ENCODE data around the gene DCTD.

DCTD gene

DNA sequence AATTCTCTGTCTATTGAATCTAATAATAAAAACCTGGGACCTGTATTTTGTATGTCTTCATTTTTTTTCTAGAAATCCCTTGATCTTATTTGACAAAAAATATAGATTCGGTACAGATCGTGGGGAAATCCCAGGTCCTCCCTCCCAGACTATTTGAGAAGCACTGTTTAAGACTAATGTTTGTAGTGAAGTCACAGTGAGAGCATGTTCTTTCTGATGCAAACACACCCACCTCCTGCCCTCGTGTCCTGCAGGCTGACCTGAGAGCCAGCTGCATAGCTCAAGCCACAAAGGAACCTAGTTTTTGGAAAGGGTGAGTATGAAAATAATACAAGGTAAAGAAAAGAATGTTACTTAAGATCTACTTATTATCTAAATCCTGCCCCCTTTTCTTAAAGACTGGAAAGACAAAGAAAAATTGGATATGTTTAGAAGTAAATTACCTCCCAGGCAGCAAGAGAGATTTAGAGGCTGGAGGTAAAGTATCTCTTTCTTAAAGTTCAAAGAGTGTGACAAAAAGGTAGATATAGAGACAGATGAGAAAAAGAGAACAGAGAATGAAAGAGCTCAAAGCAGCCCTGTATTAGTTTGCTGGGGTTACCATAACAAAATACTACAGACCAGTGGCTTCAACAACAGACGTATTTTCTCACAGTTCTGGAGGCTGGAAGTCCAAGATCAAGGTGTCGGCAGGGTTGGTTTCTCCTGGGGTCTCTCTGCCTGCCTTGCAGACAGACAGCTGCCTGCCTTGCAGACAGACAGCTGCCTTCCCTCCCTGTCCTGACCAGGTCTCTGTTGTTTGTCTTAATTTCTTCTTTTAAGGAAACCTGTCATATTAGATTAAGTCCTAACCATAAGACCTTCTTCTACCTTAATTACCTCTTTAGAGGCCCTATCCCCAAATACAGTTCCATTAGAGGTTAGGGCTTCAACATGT is 20.4 kb upstream of the DCTD start:
- Histone ChIP-seq H4K20me1 (ENCODE audit: insufficient read depth, low read length) (no peaks in the 10 kb centered on the region), H3F3A (ENCODE audit: insufficient read depth, low read length) (no peaks in the 10 kb centered on the region), H3K27ac (ENCODE audit: low read length) (no peak overlapping the region), H3K9me2 (replicated peaks; ENCODE audit: insufficient read depth, low read length) (no peaks in the 10 kb centered on the region), H3K79me2 (ENCODE audit: low read length) (no peaks in the 10 kb centered on the region), H2AFZ (ENCODE audit: low read length) (peak overlapping the region; percentile 77), H3K4me1 (ENCODE audit: low read length) (no peaks in the 10 kb centered on the region), H3K4me2 (ENCODE audit: low read depth, low read length) (peak overlapping the region; percentile 27; the same call in 1 of the 2 replicates), H3K9me3 (replicated peaks; ENCODE audit: insufficient read depth, low read length) (no peaks in the 10 kb centered on the region), H3K36me3 (replicated peaks; ENCODE audit: insufficient read depth, low read length) (no peaks in the 10 kb centered on the region), H3K4me3 (ENCODE audit: low read length) (no peak overlapping the region), H3K27me3 (replicated peaks; ENCODE audit: insufficient read depth, low read length) (no peaks in the 10 kb centered on the region), H3K9ac (ENCODE audit: low read length) (no peak overlapping the region)
- no peak for DNase-seq
- TF ChIP-seq EZH2 (optimal IDR thresholded peaks at IDR 0.05; ENCODE audit: low read depth, low read length) (no peak), EZH2phosphoT487 (IDR thresholded peaks at IDR 0.05; ENCODE audit: low read length) (no peak)
- TF ChIP-seq, protein P1, sequence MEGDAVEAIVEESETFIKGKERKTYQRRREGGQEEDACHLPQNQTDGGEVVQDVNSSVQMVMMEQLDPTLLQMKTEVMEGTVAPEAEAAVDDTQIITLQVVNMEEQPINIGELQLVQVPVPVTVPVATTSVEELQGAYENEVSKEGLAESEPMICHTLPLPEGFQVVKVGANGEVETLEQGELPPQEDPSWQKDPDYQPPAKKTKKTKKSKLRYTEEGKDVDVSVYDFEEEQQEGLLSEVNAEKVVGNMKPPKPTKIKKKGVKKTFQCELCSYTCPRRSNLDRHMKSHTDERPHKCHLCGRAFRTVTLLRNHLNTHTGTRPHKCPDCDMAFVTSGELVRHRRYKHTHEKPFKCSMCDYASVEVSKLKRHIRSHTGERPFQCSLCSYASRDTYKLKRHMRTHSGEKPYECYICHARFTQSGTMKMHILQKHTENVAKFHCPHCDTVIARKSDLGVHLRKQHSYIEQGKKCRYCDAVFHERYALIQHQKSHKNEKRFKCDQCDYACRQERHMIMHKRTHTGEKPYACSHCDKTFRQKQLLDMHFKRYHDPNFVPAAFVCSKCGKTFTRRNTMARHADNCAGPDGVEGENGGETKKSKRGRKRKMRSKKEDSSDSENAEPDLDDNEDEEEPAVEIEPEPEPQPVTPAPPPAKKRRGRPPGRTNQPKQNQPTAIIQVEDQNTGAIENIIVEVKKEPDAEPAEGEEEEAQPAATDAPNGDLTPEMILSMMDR (IDR thresholded peaks at IDR 0.05; ENCODE audit: low read length), result no peak

- Histone ChIP-seq H3K9me2 (replicated peaks; ENCODE audit: insufficient read depth, low read length) (no peaks in the 10 kb centered on the region), H3K27me3 (replicated peaks; ENCODE audit: insufficient read depth, low read length) (no peaks in the 10 kb centered on the region), H3K4me3 (ENCODE audit: low read length) (no peak overlapping the region), H3F3A (ENCODE audit: insufficient read depth, low read length) (no peaks in the 10 kb centered on the region), H3K4me1 (ENCODE audit: low read length) (no peaks in the 10 kb centered on the region), H3K27ac (ENCODE audit: low read length) (no peak overlapping the region), H2AFZ (ENCODE audit: low read length) (no peak overlapping the region), H3K9ac (ENCODE audit: low read length) (no peak overlapping the region), H3K9me3 (replicated peaks; ENCODE audit: insufficient read depth, low read length) (no peaks in the 10 kb centered on the region), H3K79me2 (ENCODE audit: low read length) (no peaks in the 10 kb centered on the region), H4K20me1 (ENCODE audit: insufficient read depth, low read length) (no peaks in the 10 kb centered on the region), H3K4me2 (ENCODE audit: low read depth, low read length) (no peak overlapping the region), H3K36me3 (replicated peaks; ENCODE audit: insufficient read depth, low read length) (no peaks in the 10 kb centered on the region)
- TF ChIP-seq EZH2 (optimal IDR thresholded peaks at IDR 0.05; ENCODE audit: low read depth, low read length) (no peak), EZH2phosphoT487 (IDR thresholded peaks at IDR 0.05; ENCODE audit: low read length) (no peak)
- TF ChIP-seq, protein P1 (IDR thresholded peaks at IDR 0.05; ENCODE audit: low read length), result no peak
- DNase-seq, result no peak
These were observed 15.5 kb upstream of the DCTD start for GRCh38 chr4:182932651-182933050.

DNA sequence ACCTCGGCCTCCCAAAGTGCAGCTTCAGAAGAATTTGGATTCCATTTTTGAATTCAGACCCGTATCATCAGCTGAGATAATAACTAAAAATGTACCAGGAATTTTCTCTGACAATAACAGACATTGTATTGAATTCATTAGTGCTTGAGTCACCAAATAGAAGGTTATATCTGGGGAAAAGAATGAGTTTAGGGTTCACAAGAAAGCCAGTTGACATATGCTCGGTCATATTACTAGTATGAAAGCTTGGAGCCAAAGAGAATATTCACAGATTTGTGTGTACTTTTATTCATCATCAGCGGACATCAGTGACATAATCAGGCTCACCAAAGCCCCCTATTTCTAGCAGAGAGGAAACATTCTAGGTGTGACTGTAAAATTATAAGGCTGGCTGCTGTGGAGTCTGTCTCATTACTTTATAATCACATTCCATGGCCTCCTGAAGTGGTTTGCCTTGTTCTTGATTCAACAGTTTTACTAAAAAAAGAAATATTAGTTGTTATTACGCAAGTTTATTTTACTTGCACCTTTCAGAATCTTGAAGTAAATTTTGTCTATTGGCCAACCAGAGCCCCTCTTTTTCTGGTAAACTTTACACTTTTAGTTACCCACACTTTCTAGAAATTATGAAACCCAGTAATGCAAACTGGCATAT is 14.6 kb upstream of the DCTD start:
- Histone ChIP-seq H3K9ac (ENCODE audit: low read length) (no peak overlapping the region), H2AFZ (ENCODE audit: low read length) (no peak overlapping the region), H3K4me3 (ENCODE audit: low read length) (no peak overlapping the region), H3K4me2 (ENCODE audit: low read depth, low read length) (no peak overlapping the region), H3K9me2 (replicated peaks; ENCODE audit: insufficient read depth, low read length) (no peaks in the 10 kb centered on the region), H3K4me1 (ENCODE audit: low read length) (no peaks in the 10 kb centered on the region), H3K79me2 (ENCODE audit: low read length) (no peaks in the 10 kb centered on the region), H3K9me3 (replicated peaks; ENCODE audit: insufficient read depth, low read length) (no peaks in the 10 kb centered on the region), H3K27me3 (replicated peaks; ENCODE audit: insufficient read depth, low read length) (no peaks in the 10 kb centered on the region), H3K27ac (ENCODE audit: low read length) (no peak overlapping the region), H3K36me3 (replicated peaks; ENCODE audit: insufficient read depth, low read length) (no peaks in the 10 kb centered on the region), H3F3A (ENCODE audit: insufficient read depth, low read length) (no peaks in the 10 kb centered on the region), H4K20me1 (ENCODE audit: insufficient read depth, low read length) (no peaks in the 10 kb centered on the region)
- no peak for DNase-seq
- no peak for TF ChIP-seq EZH2 (optimal IDR thresholded peaks at IDR 0.05; ENCODE audit: low read depth, low read length)
- no peak for TF ChIP-seq EZH2phosphoT487 (IDR thresholded peaks at IDR 0.05; ENCODE audit: low read length)
- TF ChIP-seq, protein P1 (IDR thresholded peaks at IDR 0.05; ENCODE audit: low read length), result no peak

All from MM.1S (cell line).